ENCODE measurements around the gene SELENOV.

The SELENOV gene

DNA sequence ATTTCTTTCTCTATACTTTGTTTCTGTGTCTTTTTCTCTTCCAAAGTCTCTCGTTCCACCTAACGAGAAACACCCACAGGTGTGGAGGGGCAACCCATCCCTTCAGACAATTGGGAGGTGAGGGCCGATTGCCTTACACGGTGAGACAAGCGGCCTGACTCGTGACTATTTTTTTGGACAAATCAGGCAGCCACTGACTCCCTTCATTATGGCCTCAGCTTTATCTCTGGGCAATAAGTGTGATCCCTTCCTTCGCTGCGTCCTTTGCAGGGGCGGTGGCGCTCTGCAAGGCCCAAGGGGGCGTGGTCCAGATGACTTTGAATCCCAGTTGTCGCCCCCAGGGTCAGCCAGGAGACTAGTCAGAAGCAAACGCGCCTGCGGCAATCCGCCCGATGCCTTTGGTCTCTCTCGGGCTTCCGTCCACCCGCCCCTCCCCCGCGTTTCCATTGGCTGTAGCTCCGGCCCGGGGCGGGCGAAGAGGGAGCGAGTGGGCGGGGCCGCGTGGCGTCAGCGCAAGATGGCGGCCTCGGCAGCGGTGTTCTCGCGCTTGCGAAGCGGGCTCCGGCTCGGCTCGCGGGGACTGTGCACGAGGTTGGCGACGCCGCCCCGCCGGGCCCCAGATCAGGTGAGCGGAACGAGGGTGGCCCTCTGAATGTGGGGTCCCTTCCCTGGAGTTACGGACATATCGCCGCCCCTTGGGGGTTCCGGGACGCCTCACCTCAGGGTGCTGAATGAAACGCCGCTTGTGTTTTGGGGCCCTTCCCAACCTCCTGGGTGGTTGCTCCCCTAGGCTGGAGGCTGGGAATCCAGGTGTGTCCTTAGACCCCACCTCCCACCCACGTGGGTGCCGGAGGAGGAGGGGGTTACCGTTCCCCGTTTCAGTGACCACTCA is 34.4 kb upstream of the SELENOV start, which contains the start of gene TIMM50 (continued):
- TF ChIP-seq, protein P1, sequence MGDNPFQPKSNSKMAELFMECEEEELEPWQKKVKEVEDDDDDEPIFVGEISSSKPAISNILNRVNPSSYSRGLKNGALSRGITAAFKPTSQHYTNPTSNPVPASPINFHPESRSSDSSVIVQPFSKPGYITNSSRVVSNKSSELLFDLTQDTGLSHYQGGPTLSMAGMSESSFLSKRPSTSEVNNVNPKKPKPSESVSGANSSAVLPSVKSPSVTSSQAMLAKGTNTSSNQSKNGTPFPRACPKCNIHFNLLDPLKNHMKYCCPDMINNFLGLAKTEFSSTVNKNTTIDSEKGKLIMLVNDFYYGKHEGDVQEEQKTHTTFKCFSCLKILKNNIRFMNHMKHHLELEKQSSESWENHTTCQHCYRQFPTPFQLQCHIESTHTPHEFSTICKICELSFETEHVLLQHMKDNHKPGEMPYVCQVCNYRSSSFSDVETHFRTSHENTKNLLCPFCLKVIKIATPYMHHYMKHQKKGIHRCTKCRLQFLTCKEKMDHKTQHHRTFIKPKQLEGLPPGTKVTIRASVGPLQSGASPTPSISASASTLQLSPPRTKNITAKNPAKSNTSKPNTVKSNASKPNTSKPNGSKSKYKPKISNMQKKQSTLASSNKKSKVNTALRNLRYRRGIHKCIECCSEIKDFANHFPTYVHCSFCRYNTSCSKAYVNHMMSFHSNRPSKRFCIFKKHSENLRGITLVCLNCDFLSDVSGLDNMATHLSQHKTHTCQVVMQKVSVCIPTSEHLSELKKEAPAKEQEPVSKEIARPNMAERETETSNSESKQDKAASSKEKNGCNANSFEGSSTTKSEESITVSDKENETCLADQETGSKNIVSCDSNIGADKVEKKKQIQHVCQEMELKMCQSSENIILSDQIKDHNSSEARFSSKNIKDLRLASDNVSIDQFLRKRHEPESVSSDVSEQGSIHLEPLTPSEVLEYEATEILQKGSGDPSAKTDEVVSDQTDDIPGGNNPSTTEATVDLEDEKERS (tag by site-specific recombination; IDR thresholded peaks at IDR 0.05), result no peak
- TF ChIP-seq ZNF658 (tag by site-specific recombination; IDR thresholded peaks at IDR 0.05), result no peak
- TF ChIP-seq GLI4 (tag by site-specific recombination; IDR thresholded peaks at IDR 0.05), result no peak
- no peak for TF ChIP-seq ZNF768 (tag by site-specific recombination; IDR thresholded peaks at IDR 0.05)
- no peak for TF ChIP-seq ZNF624 (tag by site-specific recombination; IDR thresholded peaks at IDR 0.05)
- no peak for TF ChIP-seq ZNF350 (tag by site-specific recombination; IDR thresholded peaks at IDR 0.05)
- TF ChIP-seq, protein P2, sequence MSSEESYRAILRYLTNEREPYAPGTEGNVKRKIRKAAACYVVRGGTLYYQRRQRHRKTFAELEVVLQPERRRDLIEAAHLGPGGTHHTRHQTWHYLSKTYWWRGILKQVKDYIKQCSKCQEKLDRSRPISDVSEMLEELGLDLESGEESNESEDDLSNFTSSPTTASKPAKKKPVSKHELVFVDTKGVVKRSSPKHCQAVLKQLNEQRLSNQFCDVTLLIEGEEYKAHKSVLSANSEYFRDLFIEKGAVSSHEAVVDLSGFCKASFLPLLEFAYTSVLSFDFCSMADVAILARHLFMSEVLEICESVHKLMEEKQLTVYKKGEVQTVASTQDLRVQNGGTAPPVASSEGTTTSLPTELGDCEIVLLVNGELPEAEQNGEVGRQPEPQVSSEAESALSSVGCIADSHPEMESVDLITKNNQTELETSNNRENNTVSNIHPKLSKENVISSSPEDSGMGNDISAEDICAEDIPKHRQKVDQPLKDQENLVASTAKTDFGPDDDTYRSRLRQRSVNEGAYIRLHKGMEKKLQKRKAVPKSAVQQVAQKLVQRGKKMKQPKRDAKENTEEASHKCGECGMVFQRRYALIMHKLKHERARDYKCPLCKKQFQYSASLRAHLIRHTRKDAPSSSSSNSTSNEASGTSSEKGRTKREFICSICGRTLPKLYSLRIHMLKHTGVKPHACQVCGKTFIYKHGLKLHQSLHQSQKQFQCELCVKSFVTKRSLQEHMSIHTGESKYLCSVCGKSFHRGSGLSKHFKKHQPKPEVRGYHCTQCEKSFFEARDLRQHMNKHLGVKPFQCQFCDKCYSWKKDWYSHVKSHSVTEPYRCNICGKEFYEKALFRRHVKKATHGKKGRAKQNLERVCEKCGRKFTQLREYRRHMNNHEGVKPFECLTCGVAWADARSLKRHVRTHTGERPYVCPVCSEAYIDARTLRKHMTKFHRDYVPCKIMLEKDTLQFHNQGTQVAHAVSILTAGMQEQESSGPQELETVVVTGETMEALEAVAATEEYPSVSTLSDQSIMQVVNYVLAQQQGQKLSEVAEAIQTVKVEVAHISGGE (tag by site-specific recombination; conservative IDR thresholded peaks at IDR 0.05; ENCODE audit: low read depth), result no peak; the same call in none of the 2 replicates
- TF ChIP-seq ZFP37 (tag by site-specific recombination; IDR thresholded peaks at IDR 0.05), result peak; percentile 97
- TF ChIP-seq, protein P3, sequence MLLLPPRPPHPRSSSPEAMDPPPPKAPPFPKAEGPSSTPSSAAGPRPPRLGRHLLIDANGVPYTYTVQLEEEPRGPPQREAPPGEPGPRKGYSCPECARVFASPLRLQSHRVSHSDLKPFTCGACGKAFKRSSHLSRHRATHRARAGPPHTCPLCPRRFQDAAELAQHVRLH (tag by site-specific recombination; IDR thresholded peaks at IDR 0.05), result peak; percentile 64
- no peak for TF ChIP-seq ZNF37A (tag by site-specific recombination; IDR thresholded peaks at IDR 0.05)
- TF ChIP-seq YY1 (tag by site-specific recombination; IDR thresholded peaks at IDR 0.05), result peak; percentile 97; the same call in 1 of the 2 replicates
- peak; percentile 68 for TF ChIP-seq ZNF843 (tag by site-specific recombination; IDR thresholded peaks at IDR 0.05)
- TF ChIP-seq, protein P4, sequence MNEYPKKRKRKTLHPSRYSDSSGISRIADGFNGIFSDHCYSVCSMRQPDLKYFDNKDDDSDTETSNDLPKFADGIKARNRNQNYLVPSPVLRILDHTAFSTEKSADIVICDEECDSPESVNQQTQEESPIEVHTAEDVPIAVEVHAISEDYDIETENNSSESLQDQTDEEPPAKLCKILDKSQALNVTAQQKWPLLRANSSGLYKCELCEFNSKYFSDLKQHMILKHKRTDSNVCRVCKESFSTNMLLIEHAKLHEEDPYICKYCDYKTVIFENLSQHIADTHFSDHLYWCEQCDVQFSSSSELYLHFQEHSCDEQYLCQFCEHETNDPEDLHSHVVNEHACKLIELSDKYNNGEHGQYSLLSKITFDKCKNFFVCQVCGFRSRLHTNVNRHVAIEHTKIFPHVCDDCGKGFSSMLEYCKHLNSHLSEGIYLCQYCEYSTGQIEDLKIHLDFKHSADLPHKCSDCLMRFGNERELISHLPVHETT (tag by site-specific recombination; IDR thresholded peaks at IDR 0.05), result no peak; the same call in 1 of the 2 replicates
- peak; percentile 99 for TF ChIP-seq ZBTB17 (tag by site-specific recombination; IDR thresholded peaks at IDR 0.05)
- TF ChIP-seq ZNF175 (tag by site-specific recombination; IDR thresholded peaks at IDR 0.05), result no peak
- no peak for TF ChIP-seq SETDB1 (IDR thresholded peaks at IDR 0.05; ENCODE audit: insufficient read length, low read length)
- TF ChIP-seq, protein P5, sequence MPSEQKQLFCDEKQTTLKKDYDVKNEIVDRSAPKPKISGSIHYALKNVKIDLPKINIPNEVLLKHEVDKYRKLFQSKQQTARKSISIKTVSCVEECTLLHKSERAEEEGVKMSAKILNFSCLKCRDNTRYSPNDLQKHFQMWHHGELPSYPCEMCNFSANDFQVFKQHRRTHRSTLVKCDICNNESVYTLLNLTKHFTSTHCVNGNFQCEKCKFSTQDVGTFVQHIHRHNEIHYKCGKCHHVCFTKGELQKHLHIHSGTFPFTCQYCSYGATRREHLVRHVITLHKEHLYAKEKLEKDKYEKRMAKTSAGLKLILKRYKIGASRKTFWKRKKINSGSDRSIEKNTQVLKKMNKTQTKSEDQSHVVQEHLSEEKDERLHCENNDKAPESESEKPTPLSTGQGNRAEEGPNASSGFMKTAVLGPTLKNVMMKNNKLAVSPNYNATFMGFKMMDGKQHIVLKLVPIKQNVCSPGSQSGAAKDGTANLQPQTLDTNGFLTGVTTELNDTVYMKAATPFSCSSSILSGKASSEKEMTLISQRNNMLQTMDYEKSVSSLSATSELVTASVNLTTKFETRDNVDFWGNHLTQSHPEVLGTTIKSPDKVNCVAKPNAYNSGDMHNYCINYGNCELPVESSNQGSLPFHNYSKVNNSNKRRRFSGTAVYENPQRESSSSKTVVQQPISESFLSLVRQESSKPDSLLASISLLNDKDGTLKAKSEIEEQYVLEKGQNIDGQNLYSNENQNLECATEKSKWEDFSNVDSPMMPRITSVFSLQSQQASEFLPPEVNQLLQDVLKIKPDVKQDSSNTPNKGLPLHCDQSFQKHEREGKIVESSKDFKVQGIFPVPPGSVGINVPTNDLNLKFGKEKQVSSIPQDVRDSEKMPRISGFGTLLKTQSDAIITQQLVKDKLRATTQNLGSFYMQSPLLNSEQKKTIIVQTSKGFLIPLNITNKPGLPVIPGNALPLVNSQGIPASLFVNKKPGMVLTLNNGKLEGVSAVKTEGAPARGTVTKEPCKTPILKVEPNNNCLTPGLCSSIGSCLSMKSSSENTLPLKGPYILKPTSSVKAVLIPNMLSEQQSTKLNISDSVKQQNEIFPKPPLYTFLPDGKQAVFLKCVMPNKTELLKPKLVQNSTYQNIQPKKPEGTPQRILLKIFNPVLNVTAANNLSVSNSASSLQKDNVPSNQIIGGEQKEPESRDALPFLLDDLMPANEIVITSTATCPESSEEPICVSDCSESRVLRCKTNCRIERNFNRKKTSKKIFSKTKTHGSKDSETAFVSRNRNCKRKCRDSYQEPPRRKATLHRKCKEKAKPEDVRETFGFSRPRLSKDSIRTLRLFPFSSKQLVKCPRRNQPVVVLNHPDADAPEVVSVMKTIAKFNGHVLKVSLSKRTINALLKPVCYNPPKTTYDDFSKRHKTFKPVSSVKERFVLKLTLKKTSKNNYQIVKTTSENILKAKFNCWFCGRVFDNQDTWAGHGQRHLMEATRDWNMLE (tag by site-specific recombination; conservative IDR thresholded peaks at IDR 0.05; ENCODE audit: low read depth), result 0 out of 2 replicates have a peak, but pooled peaks have one; percentile 37
- TF ChIP-seq, protein P6, sequence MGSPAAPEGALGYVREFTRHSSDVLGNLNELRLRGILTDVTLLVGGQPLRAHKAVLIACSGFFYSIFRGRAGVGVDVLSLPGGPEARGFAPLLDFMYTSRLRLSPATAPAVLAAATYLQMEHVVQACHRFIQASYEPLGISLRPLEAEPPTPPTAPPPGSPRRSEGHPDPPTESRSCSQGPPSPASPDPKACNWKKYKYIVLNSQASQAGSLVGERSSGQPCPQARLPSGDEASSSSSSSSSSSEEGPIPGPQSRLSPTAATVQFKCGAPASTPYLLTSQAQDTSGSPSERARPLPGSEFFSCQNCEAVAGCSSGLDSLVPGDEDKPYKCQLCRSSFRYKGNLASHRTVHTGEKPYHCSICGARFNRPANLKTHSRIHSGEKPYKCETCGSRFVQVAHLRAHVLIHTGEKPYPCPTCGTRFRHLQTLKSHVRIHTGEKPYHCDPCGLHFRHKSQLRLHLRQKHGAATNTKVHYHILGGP (tag by site-specific recombination; IDR thresholded peaks at IDR 0.05), result no peak
- peak; percentile 80 for TF ChIP-seq KLF7 (tag by site-specific recombination; IDR thresholded peaks at IDR 0.05; ENCODE audit: borderline replicate concordance)
- TF ChIP-seq ZNF555 (tag by site-specific recombination; conservative IDR thresholded peaks at IDR 0.05), result no peak
- TF ChIP-seq ZNF404 (tag by site-specific recombination; IDR thresholded peaks at IDR 0.05), result no peak
- no peak for TF ChIP-seq ZNF571 (tag by site-specific recombination; IDR thresholded peaks at IDR 0.05)
- TF ChIP-seq ZBTB1 (tag by site-specific recombination; IDR thresholded peaks at IDR 0.05), result no peak; the same call in 1 of the 2 replicates
- TF ChIP-seq ZNF155 (tag by site-specific recombination; IDR thresholded peaks at IDR 0.05), result no peak
- TF ChIP-seq ZNF629 (tag by site-specific recombination; IDR thresholded peaks at IDR 0.05), result peak; percentile 86
